C1 segment of cervical spinal cord (tissue), 14 donors: ENCODE measurements around the gene PNMA5.
"Not testable (repeated sequence)": the region's sequence is repeated elsewhere in the genome, so short reads cannot be mapped to it uniquely, and the experiment has no call there.

Experiments
- DNase-seq, 14 donors: peaks; one replicate each; lab custom pipeline; 2025; lab: John Stamatoyannopoulos, UW

The PNMA5 gene

GRCh38 chrX:152993933-152994332, at the start of gene PNMA5:
TSS of gene PNMA5 (minus strand) at chrX:152994116. CDS start at chrX:152991598, 2,518 bp downstream.
- DNase-seq: no peak

GRCh38 chrX:153032397-153033118, 38.6 kb upstream of the PNMA5 start:
- peak in 12 of 14 donors; percentile 4 to 72 (median 28) for DNase-seq

GRCh38 chrX:153030801-153031200, 36.9 kb upstream of the PNMA5 start:
- DNase-seq: no peak

- DNase-seq: no peak
These were observed 36.0 kb upstream of the PNMA5 start for GRCh38 chrX:153029875-153030274.

- DNase-seq: no peak
These were observed 35.2 kb upstream of the PNMA5 start for GRCh38 chrX:153029162-153029561.

GRCh38 chrX:153028487-153028886, 34.6 kb upstream of the PNMA5 start:
- DNase-seq: not testable (repeated sequence)

- not testable (repeated sequence) for DNase-seq
These were observed 32.6 kb upstream of the PNMA5 start for GRCh38 chrX:153026501-153026900.

- no peak for DNase-seq
These were observed 25.2 kb upstream of the PNMA5 start for GRCh38 chrX:153019166-153019565.

GRCh38 chrX:153017174-153017573, 23.3 kb upstream of the PNMA5 start:
- DNase-seq: not testable (repeated sequence)

- no peak for DNase-seq
These were observed 10.9 kb upstream of the PNMA5 start for GRCh38 chrX:153004780-153005179.

GRCh38 chrX:153003981-153004380, 10.1 kb upstream of the PNMA5 start:
- no peak for DNase-seq

GRCh38 chrX:153002182-153002581, 8.3 kb upstream of the PNMA5 start:
- not testable (repeated sequence) for DNase-seq

- DNase-seq: no peak
These were observed 3.4 kb upstream of the PNMA5 start for GRCh38 chrX:152997337-152997736.

- no peak for DNase-seq
These were observed 1.8 kb downstream of the PNMA5 start for GRCh38 chrX:152992115-152992514.

GRCh38 chrX:152991123-152991522, 2.8 kb downstream of the PNMA5 start:
- DNase-seq: no peak

- DNase-seq: no peak
These were observed 4.6 kb downstream of the PNMA5 start for GRCh38 chrX:152989292-152989658.

- peak in 1 of 14 donors; percentile 16 for DNase-seq
These were observed 5.2 kb downstream of the PNMA5 start for GRCh38 chrX:152988536-152989291.

- no peak for DNase-seq
These were observed 6.1 kb downstream of the PNMA5 start for GRCh38 chrX:152987801-152988200.

GRCh38 chrX:152987156-152987555, 6.8 kb downstream of the PNMA5 start:
- not testable (repeated sequence) for DNase-seq

GRCh38 chrX:152985383-152985782, 8.5 kb downstream of the PNMA5 start:
- DNase-seq: not testable (repeated sequence)

GRCh38 chrX:152968193-152968592, 25.7 kb downstream of the PNMA5 start:
- no peak for DNase-seq

GRCh38 chrX:152960115-152960514, 33.8 kb downstream of the PNMA5 start:
- DNase-seq: no peak

- DNase-seq: no peak
These were observed 34.3 kb downstream of the PNMA5 start for GRCh38 chrX:152959626-152960025.
